ENCODE results near the gene SLMAP. TPM values are rescaled to one million over a fixed set of nuclear protein-coding genes. Genes with fewer than 3 reads are reported as not detected.

Gene SLMAP
- total and polyA plus RNA-seq, 2 experiments from 2014 or later, result 32.1 to 73.0 TPM

GRCh38 chr3:57949344-57949743, 193.2 kb downstream of the SLMAP start:
- peaks cover 16% of the 10 kb centered on the region for H3K4me1 ChIP-seq (ENCODE audit: insufficient read depth)
- H3K36me3 Mint-ChIP-seq (ENCODE audit: low read depth), result no peaks in the 10 kb centered on the region
- H3K4me3 Mint-ChIP-seq, result no peak overlapping the region
- no peaks in the 10 kb centered on the region for H3K27me3 ChIP-seq (ENCODE audit: insufficient read depth)
- no peak for ATAC-seq
- H3K4me2 ChIP-seq, result peak overlapping the region; percentile 23; the same call in 1 of the 2 replicates
- TF ChIP-seq CREB1 (CRISPR knock-in tag; IDR thresholded peaks at IDR 0.05; ENCODE audit: low read depth) (no peak), STAT1 (IDR thresholded peaks at IDR 0.05; ENCODE audit: unreplicated experiment) (no peak), POLR2AphosphoS5 (IDR thresholded peaks at IDR 0.05; ENCODE audit: low read depth) (no peak), REST (IDR thresholded peaks at IDR 0.05; ENCODE audit: unreplicated experiment) (no peak), EZH2 (IDR thresholded peaks at IDR 0.05; ENCODE audit: low read depth, unreplicated experiment) (no peak), ZNF114 (CRISPR knock-in tag; IDR thresholded peaks at IDR 0.05) (no peak), JUNB (IDR thresholded peaks at IDR 0.05; ENCODE audit: unreplicated experiment) (no peak), NANOG (IDR thresholded peaks at IDR 0.05; ENCODE audit: borderline replicate concordance) (no peak), EZH2phosphoT487 (IDR thresholded peaks at IDR 0.05; ENCODE audit: unreplicated experiment) (no peak), ETS1 (IDR thresholded peaks at IDR 0.05) (no peak), CTCF (conservative IDR thresholded peaks at IDR 0.05; ENCODE audit: low read depth in 2 of 2) (no peak), ZNF331 (CRISPR knock-in tag; IDR thresholded peaks at IDR 0.05; ENCODE audit: low read depth) (no peak), ZNF462 (CRISPR knock-in tag; IDR thresholded peaks at IDR 0.05) (no peak)
- H4K20me1 ChIP-seq (replicated peaks; ENCODE audit: insufficient read depth), result no peaks in the 10 kb centered on the region
- 0 out of 2 replicates have a peak overlapping the region, but pooled peaks have one; percentile 12 for H3K27ac ChIP-seq (ENCODE audit: low read depth)
- peak overlapping the region; percentile 69; the same call in 1 of the 2 replicates for H2AFZ ChIP-seq
- no peaks in the 10 kb centered on the region for H3K9me2 ChIP-seq (ENCODE audit: insufficient read depth)
- H3K4me3 ChIP-seq, result no peak overlapping the region
- no peak overlapping the region for H3K27ac Mint-ChIP-seq
- H3K4me1 Mint-ChIP-seq, result peaks cover 34% of the 10 kb centered on the region
- peaks cover 9% of the 10 kb centered on the region for H3K27me3 Mint-ChIP-seq (ENCODE audit: insufficient read depth, low read depth, poor library complexity)
- no peaks in the 10 kb centered on the region for H3K36me3 ChIP-seq (ENCODE audit: insufficient read depth)
- DNase-seq (ENCODE audit: low spot score), result no peak
- H3K79me2 ChIP-seq (replicated peaks; ENCODE audit: insufficient read depth), result no peaks in the 10 kb centered on the region
- H3K9me3 Mint-ChIP-seq, result no peaks in the 10 kb centered on the region
- H3F3A ChIP-seq (replicated peaks; ENCODE audit: low read depth), result no peaks in the 10 kb centered on the region
